ENCODE measurements around the gene IFNL4. TPM values are rescaled to one million over a fixed set of nuclear protein-coding genes. Genes with fewer than 3 reads are reported as not detected.
A peak's percentile ranks its signal among the peaks of the same experiment; 100 is the strongest.
"Not testable (repeated sequence)": the region's sequence is repeated elsewhere in the genome, so short reads cannot be mapped to it uniquely, and the experiment has no call there.

IFNL4 gene
- total RNA-seq, 1 donor from 2014 or later: not detected

DNA sequence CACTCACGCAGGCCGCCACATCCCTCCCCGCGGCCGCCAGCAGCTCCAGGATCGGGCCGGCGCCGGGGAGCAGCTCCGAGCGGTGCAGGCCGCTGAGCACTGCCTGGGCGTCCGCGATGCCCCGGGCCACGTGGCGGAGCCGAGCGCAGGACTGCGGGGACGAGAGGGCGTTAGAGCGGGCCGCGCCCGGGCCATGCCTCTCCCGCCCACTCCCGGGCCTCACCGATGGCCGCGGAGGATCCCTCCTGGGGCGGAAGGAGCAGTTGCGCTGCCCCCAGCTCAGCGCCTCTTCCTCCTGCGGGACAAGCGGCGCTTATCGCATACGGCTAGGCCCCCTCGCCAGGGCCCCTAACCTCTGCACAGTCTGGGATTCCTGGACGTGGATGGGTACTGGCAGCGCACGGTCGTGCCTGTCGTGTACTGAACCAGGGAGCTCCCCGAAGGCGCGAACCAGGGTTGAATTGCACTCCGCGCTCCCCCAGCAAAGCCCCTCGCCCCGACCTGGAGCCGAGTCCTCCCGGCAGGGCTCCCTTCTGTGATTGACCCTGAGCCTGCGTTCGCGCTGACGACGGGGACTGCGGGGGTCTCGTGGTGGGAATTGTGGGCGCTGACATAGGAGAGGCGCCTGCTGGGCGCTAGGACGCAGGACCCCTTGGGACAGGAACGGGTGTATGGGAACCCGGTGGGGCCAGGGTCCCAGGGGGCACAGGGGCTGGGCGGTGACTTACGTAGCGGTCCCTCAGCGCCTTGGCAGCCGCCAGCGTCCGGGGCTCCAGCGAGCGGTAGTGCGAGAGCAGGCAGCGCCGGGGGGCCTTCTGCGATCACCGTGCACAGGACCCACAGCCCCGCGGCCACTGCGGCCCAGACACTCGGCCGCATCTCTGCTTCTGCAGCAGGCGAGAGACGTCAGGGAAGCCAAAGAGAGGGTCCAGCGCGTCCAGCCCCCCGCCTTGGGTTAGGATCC lies 673 bp downstream of the IFNL4 start:
- Mint-ChIP-seq H3K27me3 (peaks cover 16% of the 10 kb centered on the region), H3K4me1 (no peaks in the 10 kb centered on the region), H3K36me3 (ENCODE audit: low read depth) (no peaks in the 10 kb centered on the region), H3K4me3 (no peak overlapping the region), H3K9me3 (no peaks in the 10 kb centered on the region), H3K27ac (no peak overlapping the region)
- DNase-seq: peak; percentile 57
- intact Hi-C loops (cut with micrococcal nuclease): no loop called here

DNA sequence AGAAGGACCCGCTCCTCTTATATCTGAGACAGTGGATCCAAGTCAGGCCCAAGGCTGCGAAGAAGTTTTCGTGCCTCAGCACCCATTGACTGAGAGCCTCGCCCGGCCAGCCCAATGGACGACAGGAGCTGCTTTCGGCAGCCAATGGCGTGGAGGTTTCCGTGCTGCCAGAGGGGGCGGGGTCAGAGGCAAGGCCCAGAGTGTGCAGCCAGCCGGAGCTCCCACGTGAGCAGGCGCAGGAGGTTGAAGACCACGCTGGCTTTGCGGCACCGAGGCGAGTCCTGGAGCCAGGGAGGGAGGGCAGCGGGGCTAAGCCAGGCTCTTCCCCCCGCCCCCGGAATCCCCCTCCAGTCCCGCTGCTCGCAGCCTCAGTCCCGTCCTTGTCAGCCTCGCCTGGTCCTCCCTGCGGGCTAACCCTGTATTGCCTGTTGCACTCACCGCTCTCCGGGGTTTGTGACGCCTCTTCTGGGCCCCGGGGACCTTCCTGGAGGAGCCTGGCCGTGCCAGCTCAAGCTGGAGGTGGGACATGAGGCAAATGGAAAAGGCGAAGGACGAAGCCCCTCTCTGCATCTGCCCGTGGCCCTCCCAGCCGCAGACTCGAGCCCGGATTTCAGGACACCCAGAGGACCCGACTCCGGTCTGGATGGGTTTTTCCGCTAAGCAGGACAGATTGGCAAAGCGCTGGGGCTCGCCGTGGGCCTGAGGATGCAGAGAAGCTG lies 1.5 kb downstream of the IFNL4 start:
- no peak overlapping the region for H3K27ac Mint-ChIP-seq
- H3K9me3 Mint-ChIP-seq: no peaks in the 10 kb centered on the region
- no peak overlapping the region for H3K4me3 Mint-ChIP-seq
- intact Hi-C loops (cut with micrococcal nuclease): no loop called here
- DNase-seq: peak; percentile 58
- H3K4me1 Mint-ChIP-seq: no peaks in the 10 kb centered on the region
- H3K36me3 Mint-ChIP-seq (ENCODE audit: low read depth): no peaks in the 10 kb centered on the region
- H3K27me3 Mint-ChIP-seq: peaks cover 15% of the 10 kb centered on the region

- H3K27me3 Mint-ChIP-seq; intact Hi-C loops (cut with micrococcal nuclease); DNase-seq; H3K36me3 Mint-ChIP-seq (ENCODE audit: low read depth); H3K27ac Mint-ChIP-seq; H3K4me3 Mint-ChIP-seq; H3K4me1 Mint-ChIP-seq; H3K9me3 Mint-ChIP-seq: not testable (repeated sequence)
Observed at GRCh38 chr19:39245166-39245565, 3.5 kb downstream of the IFNL4 start.

- H3K9me3 Mint-ChIP-seq; H3K27me3 Mint-ChIP-seq; H3K27ac Mint-ChIP-seq; DNase-seq; intact Hi-C loops (cut with micrococcal nuclease); H3K36me3 Mint-ChIP-seq (ENCODE audit: low read depth); H3K4me1 Mint-ChIP-seq; H3K4me3 Mint-ChIP-seq: not testable (repeated sequence)
Observed at GRCh38 chr19:39244410-39245100, 4.1 kb downstream of the IFNL4 start, which contains the start of gene IFNL3. Gene IFNL3, minus strand, starts transcription at chr19:39245006. Its CDS starts 39 bp downstream, at chr19:39244967.

- H3K9me3 Mint-ChIP-seq; H3K27me3 Mint-ChIP-seq; H3K36me3 Mint-ChIP-seq (ENCODE audit: low read depth); H3K4me3 Mint-ChIP-seq; H3K27ac Mint-ChIP-seq; DNase-seq; intact Hi-C loops (cut with micrococcal nuclease); H3K4me1 Mint-ChIP-seq: not testable (repeated sequence)
Observed at GRCh38 chr19:39243741-39244140, 4.9 kb downstream of the IFNL4 start.

GRCh38 chr19:39240421-39240820 lies 8.2 kb downstream of the IFNL4 start:
- H3K9me3 Mint-ChIP-seq: no peaks in the 10 kb centered on the region
- no peak for DNase-seq
- no peak overlapping the region for H3K27ac Mint-ChIP-seq
- H3K4me3 Mint-ChIP-seq: no peak overlapping the region
- H3K27me3 Mint-ChIP-seq: no peaks in the 10 kb centered on the region
- no peaks in the 10 kb centered on the region for H3K36me3 Mint-ChIP-seq (ENCODE audit: low read depth)
- peaks cover 16% of the 10 kb centered on the region for H3K4me1 Mint-ChIP-seq
- intact Hi-C loops (cut with micrococcal nuclease): no loop called here

DNA sequence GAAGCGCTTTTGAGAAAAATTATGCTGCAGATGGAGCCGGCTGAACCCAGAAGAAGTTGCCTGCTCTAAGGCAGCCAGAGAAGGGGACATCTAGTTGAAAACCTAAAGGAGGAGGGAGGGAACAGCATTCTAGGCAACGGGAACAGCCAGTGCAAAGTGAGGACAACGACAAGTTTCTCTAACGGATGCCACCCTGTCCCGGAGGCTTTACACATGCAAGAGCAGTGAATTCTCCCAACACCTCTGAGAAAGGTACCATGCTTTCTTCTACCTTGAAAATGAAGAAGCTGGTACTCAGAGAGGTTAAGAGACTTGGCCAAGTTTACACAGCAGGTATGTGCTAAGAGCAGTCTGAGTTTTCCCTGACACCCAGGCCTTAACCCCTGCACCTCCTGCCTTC lies 9.7 kb downstream of the IFNL4 start:
- peaks cover 16% of the 10 kb centered on the region for H3K4me1 Mint-ChIP-seq
- intact Hi-C loops (cut with micrococcal nuclease): no loop called here
- no peaks in the 10 kb centered on the region for H3K9me3 Mint-ChIP-seq
- no peak for DNase-seq
- no peaks in the 10 kb centered on the region for H3K36me3 Mint-ChIP-seq (ENCODE audit: low read depth)
- no peak overlapping the region for H3K4me3 Mint-ChIP-seq
- no peaks in the 10 kb centered on the region for H3K27me3 Mint-ChIP-seq
- H3K27ac Mint-ChIP-seq: no peak overlapping the region

- Mint-ChIP-seq H3K36me3 (ENCODE audit: low read depth) (no peaks in the 10 kb centered on the region), H3K4me3 (peak overlapping the region; percentile 59), H3K27ac (peak overlapping the region; percentile 79), H3K9me3 (no peaks in the 10 kb centered on the region), H3K27me3 (no peaks in the 10 kb centered on the region), H3K4me1 (peaks cover 16% of the 10 kb centered on the region)
- intact Hi-C loops (cut with micrococcal nuclease): no loop called here
- DNase-seq: no peak
Observed at GRCh38 chr19:39238209-39238608, 10.4 kb downstream of the IFNL4 start.

- H3K9me3 Mint-ChIP-seq: no peaks in the 10 kb centered on the region
Observed at GRCh38 chr19:39237200-39238184, 11.2 kb downstream of the IFNL4 start.

GRCh38 chr19:39236527-39236926 lies 12.1 kb downstream of the IFNL4 start:
- no peak for DNase-seq
- Mint-ChIP-seq H3K27me3 (peaks cover 2% of the 10 kb centered on the region), H3K27ac (no peak overlapping the region), H3K4me1 (peaks cover 16% of the 10 kb centered on the region), H3K36me3 (ENCODE audit: low read depth) (no peaks in the 10 kb centered on the region), H3K4me3 (no peak overlapping the region), H3K9me3 (no peaks in the 10 kb centered on the region)
- intact Hi-C loops (cut with micrococcal nuclease): no loop called here

More at GRCh38 chr19:39237200-39238184, 11.2 kb downstream of the IFNL4 start:
- H3K4me1 Mint-ChIP-seq: peaks cover 16% of the 10 kb centered on the region
- H3K27ac Mint-ChIP-seq: peak overlapping the region; percentile 79
- intact Hi-C loops (cut with micrococcal nuclease): no loop called here
- DNase-seq: peak; percentile 81
- H3K36me3 Mint-ChIP-seq (ENCODE audit: low read depth): no peaks in the 10 kb centered on the region
- H3K27me3 Mint-ChIP-seq: no peaks in the 10 kb centered on the region
- H3K4me3 Mint-ChIP-seq: peak overlapping the region; percentile 59

GRCh38 chr19:39232708-39233107 lies 15.9 kb downstream of the IFNL4 start:
- no peak overlapping the region for H3K27ac Mint-ChIP-seq
- no peak for DNase-seq
- H3K4me1 Mint-ChIP-seq: peaks cover 8% of the 10 kb centered on the region
- H3K4me3 Mint-ChIP-seq: no peak overlapping the region
- H3K9me3 Mint-ChIP-seq: no peaks in the 10 kb centered on the region
- intact Hi-C loops (cut with micrococcal nuclease): no loop called here
- no peaks in the 10 kb centered on the region for H3K36me3 Mint-ChIP-seq (ENCODE audit: low read depth)
- peaks cover 4% of the 10 kb centered on the region for H3K27me3 Mint-ChIP-seq

GRCh38 chr19:39230096-39230764 lies 18.4 kb downstream of the IFNL4 start:
- DNase-seq: no peak
- Mint-ChIP-seq H3K4me1 (no peaks in the 10 kb centered on the region), H3K27ac (no peak overlapping the region), H3K36me3 (ENCODE audit: low read depth) (no peaks in the 10 kb centered on the region), H3K9me3 (no peaks in the 10 kb centered on the region), H3K4me3 (no peak overlapping the region), H3K27me3 (peaks cover 8% of the 10 kb centered on the region)
- intact Hi-C loops (cut with micrococcal nuclease): no loop called here

All from activated CD4-positive, alpha-beta T cell treated with anti-CD3 and anti-CD28 coated beads, Interleukin-2, amount 10 ng/mL, durations not matched to agents 24 days and 14 days (primary cell).